ENCODE data around the gene RIPOR2. TPM values are rescaled to one million over a fixed set of nuclear protein-coding genes. Genes with fewer than 3 reads are reported as not detected.

Gene RIPOR2
- total RNA-seq, 4 donors from 2014 or later: 1.2 to 16.7 (median 5.2) TPM

GRCh38 chr6:24980507-24981385 is 45.0 kb upstream of the RIPOR2 start:
- intact Hi-C loops (cut with DNase I; ENCODE audit: low total_unique reads) (no loop called here), in situ Hi-C loops (cut with MboI; ENCODE audit: low pct_ligation_motif_present in 1 of 4, low pct_unique_long_range_greater_than_20kb in 1 of 4, low sequenced_read_pairs in 3 of 4) (no loop called here)
- H3K36me3 ChIP-seq: no peaks in the 10 kb centered on the region
- H3K4me1 ChIP-seq: no peaks in the 10 kb centered on the region
- no peak for TF ChIP-seq CTCF (IDR thresholded peaks at IDR 0.05)
- no peak for TF ChIP-seq POLR2AphosphoS5 (IDR thresholded peaks at IDR 0.05)
- TF ChIP-seq EP300 (IDR thresholded peaks at IDR 0.05; ENCODE audit: low read depth): no peak
- TF ChIP-seq POLR2A (IDR thresholded peaks at IDR 0.05): no peak
- H3K27me3 ChIP-seq: no peaks in the 10 kb centered on the region
- H3K9me3 ChIP-seq: no peaks in the 10 kb centered on the region
- H3K27ac ChIP-seq: no peak overlapping the region
- H3K4me3 ChIP-seq: no peak overlapping the region
- 43 to 53% methylated on average over 3 to 4 of the region's 4 CpGs for WGBS, 2 donors (ENCODE audit: low coverage in 1 of 2)
- no peak for DNase-seq

GRCh38 chr6:24979176-24979575 is 43.4 kb upstream of the RIPOR2 start:
- Histone ChIP-seq H3K9me3 (no peaks in the 10 kb centered on the region), H3K36me3 (no peaks in the 10 kb centered on the region), H3K4me1 (no peaks in the 10 kb centered on the region), H3K27ac (no peak overlapping the region), H3K4me3 (no peak overlapping the region), H3K27me3 (no peaks in the 10 kb centered on the region)
- no peak for TF ChIP-seq CTCF (IDR thresholded peaks at IDR 0.05)
- TF ChIP-seq POLR2A (IDR thresholded peaks at IDR 0.05): no peak
- TF ChIP-seq EP300 (IDR thresholded peaks at IDR 0.05; ENCODE audit: low read depth): no peak
- TF ChIP-seq POLR2AphosphoS5 (IDR thresholded peaks at IDR 0.05): no peak
- intact Hi-C loops (cut with DNase I; ENCODE audit: low total_unique reads): no loop called here
- no peak for DNase-seq
- 93 to 100% methylated on average over 2 of the region's 2 CpGs for WGBS, 2 donors (ENCODE audit: low coverage in 1 of 2)
- in situ Hi-C loops (cut with MboI; ENCODE audit: low pct_ligation_motif_present in 1 of 4, low pct_unique_long_range_greater_than_20kb in 1 of 4, low sequenced_read_pairs in 3 of 4): no loop called here

- WGBS, 2 donors (ENCODE audit: low coverage in 1 of 2): 77 to 87% methylated on average over 6 to 7 of the region's 7 CpGs
- Histone ChIP-seq H3K4me1 (no peaks in the 10 kb centered on the region), H3K27me3 (no peaks in the 10 kb centered on the region), H3K27ac (no peak overlapping the region), H3K9me3 (no peaks in the 10 kb centered on the region), H3K36me3 (no peaks in the 10 kb centered on the region), H3K4me3 (no peak overlapping the region)
- intact Hi-C loops (cut with DNase I; ENCODE audit: low total_unique reads): no loop called here
- in situ Hi-C loops (cut with MboI; ENCODE audit: low pct_ligation_motif_present in 1 of 4, low pct_unique_long_range_greater_than_20kb in 1 of 4, low sequenced_read_pairs in 3 of 4): no loop called here
- TF ChIP-seq POLR2AphosphoS5 (IDR thresholded peaks at IDR 0.05): no peak
- no peak for TF ChIP-seq POLR2A (IDR thresholded peaks at IDR 0.05)
- TF ChIP-seq CTCF (IDR thresholded peaks at IDR 0.05): no peak
- TF ChIP-seq EP300 (IDR thresholded peaks at IDR 0.05; ENCODE audit: low read depth): no peak
- DNase-seq: no peak
Observed at GRCh38 chr6:24974182-24975171, 38.7 kb upstream of the RIPOR2 start.

Data from transverse colon (tissue), 4 donors.